NCI-H1694 treated with DMSO at 0.1 percent for 48 hours (cell line): Measurements from ENCODE around the gene IL37.
"Not testable (repeated sequence)": the region's sequence is repeated elsewhere in the genome, so short reads cannot be mapped to it uniquely, and the experiment has no call there.

Experiments
- DNase-seq: peaks from one replicate; lab custom pipeline; 2025; lab: John Stamatoyannopoulos, UW

IL37 gene

DNA sequence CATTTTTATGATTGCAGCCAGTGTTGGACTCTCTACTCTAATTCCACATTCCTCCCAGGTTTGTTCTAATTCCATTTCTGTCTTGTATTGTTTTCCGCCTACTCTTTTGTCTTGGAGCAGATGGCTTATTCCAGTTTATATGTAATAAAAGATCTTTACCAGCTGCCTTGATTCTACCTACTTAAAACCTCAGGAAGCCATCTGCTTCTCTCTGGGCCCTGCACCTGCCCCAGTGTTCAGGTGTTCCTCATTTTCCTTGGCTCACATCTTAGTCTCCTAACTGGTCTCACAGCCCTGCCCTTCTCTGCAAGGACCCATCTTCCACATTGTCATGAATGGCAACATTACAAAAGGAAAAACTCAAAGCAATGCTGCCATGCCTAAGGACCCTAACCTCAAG lies 21.0 kb upstream of the IL37 start:
- no peak for DNase-seq

DNA sequence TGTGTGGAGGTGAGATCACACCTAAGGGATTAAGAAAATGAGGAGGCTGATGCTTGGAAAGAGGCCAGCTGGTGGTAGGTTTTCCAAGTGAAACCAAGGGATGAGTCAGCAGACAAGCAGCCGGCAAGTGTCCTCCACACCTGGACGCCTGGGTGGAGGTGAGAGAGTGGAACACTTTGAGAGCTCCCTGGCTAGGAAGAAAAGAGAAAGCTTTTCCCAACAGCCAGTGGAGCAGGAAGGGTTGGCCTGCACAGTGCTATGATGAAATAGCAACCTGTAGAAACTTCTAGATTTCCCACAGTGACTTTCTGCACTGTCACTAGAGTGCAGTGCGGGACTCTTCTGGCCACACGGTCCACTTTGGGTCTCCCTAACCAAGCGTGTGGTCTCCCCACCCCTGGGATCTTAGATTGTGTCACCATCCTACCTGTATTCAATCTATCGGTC lies 19.6 kb upstream of the IL37 start:
- DNase-seq: no peak

DNA sequence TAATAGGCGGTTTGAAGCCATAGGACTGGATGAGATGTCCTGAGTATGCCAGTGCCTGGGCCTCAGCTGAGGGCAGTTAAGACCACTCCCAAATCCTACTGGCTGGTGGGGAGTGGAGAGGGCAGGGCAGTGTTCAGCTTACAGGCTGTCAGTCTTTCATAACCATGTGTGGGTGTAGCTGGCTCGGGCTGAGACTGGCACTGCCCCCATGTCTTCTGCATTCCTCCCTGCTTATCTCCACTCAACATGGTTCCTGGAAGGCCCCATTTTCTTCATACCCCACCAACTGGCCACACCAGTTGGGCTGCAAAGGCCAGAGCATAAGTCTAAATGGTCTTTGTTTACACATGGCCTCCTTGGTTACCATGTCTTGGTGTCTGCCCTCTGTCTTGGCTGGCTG lies 17.2 kb upstream of the IL37 start:
- no peak for DNase-seq

DNA sequence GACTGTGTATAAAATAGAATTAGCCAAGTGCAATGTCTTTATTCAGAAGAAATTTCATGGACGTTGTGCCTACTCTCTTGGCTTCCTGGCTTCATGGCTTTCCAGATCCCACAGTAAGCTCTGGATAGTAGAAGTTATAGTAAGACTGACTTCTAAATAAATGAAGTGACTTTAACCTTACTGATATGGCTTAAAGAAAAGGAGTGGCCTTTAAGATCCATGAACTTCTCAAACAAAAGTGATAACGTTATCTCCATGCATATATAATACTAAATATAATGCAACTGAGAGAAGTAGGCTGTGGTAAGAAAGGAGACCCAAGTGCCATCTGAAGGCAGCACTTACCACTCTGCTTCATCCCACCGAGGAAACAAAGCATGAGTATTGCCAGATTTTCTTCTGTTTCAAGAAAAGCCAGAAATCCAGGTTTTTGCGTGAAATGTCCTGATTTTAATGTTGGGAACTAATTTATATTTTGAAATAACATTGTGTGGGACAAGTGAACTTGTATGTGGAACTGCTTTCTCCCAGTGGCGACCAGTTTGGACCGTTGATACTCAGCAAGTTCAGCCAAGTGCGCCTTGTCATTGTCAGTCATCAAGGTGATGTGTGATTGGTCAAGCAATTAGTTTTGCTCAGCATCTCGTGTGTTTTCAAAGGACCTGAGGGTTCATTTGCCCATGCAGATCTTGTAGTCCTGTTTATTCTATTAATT lies 13.9 kb upstream of the IL37 start:
- DNase-seq: no peak

DNA sequence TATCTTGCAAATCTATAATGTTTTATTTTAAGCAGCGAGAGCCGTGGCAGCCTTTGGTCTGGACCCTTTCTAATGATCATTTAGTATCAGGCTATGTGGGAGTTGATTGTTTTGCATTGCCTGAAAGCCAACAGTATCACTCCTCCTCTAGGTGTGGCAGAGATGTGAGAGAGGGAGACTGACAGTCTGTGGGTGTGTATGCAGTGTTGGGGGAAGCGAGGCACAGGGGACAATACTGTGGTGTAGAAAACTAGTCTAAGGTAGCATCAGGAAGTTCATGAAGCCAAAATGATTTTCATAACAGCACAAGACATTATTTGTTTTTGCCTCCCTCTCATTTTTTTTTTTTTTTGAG lies 13.4 kb upstream of the IL37 start:
- DNase-seq: no peak

DNA sequence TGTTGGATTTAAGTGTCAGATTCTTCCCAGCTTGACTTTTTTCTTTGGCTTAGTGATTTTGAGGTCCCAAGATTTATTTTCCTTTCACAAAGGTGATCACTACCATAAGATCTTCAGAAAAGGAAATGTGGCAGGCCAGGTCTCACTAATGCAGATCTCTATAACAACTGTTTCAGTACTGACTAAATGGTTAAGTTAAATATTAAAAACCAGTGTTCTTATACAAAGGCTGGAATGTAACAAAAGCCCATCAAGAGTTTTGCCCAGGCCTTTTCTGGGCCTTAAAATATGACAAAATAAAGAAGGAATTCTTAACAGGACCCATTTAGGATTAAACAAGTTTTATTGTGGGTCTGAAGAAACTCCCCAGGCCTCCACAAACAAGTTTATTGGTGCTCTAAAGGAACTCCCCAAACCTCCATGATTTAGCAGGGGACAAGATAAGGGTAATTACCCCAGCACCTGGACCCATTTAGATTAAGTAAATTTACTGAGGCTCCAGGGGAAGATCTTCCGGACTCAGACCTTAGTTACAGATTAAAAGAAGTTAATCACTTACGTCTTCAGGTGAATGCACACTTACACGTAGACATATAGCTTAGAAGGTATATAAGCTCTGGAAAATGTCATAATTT lies 9.4 kb upstream of the IL37 start:
- not testable (repeated sequence) for DNase-seq

DNA sequence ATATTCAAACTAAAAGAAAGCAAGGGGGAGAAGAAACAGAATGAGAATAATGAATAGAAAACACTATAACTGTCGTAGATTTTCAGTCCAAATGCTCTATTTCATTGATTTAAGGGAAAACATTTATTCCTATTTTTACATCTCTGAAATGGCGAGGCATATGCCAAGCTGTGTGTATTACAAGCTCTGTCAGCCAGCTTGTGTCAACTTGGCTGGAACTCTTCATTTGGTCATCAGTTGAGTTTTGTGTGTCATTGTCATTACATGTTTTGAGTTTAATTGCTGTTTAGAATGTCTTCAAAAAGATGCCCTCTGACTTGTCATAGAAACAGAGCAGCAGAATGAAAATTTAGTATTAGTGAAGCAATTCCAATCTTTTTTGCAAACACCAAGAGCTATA lies 8.1 kb upstream of the IL37 start:
- no peak for DNase-seq

DNA sequence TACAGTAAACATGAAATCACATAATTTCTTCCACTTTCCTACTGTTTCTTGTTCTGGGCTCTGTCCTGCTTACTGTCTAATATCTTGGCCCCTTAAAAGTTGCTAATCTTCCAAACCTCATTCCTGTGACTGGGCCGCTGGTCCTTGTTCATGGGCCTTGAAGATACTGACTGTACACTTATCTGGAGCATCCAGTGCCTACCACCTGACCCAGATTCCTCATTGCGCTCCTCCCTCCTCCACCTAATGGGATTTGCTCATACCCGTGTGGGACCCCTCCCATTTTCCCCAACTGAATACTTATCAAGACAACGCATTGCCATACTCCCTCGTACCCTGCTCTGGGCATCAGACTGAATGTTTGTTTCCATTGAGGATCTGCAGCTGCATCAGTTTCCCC lies 6.1 kb upstream of the IL37 start:
- no peak for DNase-seq

DNA sequence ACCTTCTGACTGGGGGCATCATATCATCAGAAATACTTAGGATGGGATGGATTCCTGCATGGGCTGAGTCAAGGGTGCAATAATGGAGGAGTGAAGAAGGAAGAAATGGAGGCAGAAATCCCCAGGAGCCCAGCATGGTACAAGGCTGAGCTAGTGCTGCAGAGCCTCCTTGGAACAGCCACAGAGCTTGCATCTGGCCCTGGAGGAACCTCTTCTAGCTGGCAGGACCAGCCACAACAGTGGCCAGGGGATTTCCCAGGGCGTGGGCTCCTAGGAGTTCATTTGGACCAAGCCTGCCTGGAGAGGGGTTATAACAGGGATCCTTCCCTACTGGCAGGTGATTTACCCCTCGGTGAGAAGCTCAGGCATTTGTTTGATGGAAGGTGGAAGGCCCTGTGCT lies 4.7 kb upstream of the IL37 start:
- no peak for DNase-seq

DNA sequence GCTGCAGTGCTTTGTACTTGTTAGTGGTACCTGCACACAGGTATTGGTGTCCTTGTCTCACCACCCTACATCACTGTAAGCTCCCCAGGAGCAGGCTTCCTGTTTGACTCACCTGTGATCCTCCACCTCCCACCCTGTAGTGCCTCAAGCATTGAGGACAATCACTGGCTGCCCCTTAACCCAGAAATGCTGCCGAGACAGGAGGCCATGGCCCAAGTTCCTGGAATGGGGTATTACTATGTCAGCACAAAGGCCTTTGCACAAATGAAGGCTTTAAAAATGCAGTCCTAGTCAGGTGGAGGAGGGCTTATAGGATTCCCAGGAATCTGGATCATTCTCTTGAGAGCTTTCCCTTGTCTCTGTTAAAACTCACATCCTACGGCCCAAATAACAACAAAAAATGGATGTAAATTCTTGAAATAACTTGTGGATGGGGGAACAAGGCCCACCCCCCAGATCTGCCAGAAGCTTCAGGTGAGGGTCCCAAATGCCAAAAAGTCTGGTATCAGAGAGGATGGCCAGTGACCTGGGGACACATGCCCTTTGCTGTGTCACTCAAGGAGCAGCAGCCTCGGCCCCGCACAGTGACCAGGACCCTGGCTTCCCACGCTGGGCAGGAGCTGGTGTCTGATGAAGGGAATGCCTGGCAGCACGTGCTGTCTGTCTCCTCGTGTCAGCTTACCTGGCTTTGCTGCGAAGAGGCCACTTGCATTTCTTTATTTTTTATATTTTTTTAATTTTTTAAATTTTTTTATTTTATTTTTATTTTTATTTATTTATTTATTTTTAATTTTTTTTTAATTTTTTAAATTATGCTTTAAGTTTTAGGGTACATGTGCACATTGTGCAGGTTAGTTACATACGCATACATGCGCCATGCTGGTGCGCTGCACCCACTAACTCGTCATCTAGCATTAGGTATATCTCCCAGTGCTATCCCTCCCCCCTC lies 3.7 kb upstream of the IL37 start:
- DNase-seq: no peak

DNA sequence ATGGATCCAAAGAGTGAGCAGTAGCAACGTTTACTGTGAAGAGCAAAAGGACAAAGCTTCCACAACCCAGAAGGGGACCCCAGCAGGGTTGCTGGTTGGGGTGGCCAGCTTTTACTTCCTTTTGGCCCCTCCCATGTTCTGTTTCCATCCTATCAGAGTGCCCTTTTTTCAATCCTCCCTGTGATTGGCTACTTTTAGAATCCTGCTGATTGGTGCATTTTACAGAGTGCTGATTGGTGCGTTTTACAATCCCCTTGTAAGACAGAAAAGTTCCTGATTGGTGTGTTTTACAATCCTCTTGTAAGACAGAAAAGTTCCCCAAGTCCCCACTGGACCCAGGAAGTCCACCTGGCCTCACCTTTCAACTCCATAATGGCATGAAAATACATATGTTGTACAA lies 2.4 kb upstream of the IL37 start:
- DNase-seq: not testable (repeated sequence)

DNA sequence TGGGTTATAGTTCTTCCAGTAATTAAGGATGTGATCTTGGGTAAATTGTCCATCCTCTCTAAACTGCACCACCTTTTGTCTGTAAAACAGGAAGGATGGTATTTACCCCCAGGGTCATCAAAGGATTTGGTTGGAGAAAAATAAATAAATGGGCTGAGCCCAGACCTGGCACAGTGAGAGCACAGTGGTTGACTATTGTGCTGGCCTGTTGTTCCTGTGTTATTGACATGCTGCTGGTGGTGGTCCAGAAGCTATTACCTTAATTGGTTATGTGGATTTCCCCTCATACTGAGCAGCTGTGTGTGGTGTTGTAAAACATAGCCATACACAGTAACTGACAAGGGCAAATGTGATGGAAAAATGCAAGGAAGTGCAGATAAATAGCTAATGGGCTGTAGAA lies 746 bp upstream of the IL37 start:
- DNase-seq: no peak

DNA sequence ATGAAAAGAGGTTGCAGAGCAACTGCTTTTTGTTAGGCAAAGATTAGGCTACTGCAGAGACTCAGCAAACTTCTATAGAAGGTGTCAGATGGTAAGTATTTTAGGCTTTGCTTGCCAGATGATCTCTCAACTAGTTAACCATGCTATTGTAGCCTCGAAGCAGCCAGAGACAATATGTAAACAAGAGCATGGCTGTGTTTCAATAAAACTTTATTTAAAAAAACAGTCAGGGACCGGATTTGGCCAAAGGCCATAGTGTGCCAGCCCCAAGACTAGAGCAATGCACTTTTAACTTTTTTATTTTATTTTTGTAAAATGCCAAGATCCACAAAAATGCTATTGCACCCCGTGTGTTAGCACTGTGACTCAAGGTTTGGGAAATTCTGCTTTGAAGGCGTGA lies 1.4 kb downstream of the IL37 start:
- no peak for DNase-seq

DNA sequence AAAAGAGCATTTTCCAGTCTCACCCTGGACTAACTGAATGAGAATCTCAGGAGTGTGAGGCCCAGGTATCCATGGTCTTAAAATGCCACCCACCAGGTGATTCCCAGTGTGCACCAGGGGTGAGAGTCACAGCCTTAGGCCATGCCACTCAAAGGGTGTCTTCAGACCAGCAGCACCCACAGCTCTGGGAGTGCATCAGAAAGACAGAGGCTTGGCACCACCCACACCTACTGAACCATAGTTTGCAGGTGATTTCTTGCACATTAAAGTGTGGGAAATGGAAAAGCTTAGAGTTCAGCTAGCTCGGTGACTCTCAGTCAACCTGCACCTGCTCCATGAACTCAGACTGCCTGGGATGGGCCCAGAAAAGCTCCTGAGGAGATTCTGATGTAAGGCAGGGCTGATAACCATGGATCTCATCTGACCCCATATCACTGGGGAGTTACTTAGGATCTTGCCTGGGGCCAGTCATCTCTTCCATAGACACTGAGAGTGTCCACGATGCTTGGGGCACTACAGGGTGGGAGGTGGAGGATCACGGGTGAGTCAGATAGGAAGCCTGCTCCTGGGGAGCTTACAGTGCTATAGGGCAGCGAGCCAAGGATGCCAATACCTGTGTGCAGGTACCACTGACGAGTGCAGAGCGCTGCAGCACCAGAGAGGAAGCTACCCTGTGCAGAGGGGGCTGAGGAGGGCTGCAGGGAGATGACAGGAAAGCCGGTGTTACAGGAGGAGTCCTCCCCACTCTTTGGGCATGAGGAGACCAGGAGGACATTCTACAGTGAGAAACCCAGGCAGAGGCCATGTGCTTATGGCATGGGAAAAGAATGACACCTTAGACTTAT lies 4.6 kb downstream of the IL37 start:
- no peak for DNase-seq

DNA sequence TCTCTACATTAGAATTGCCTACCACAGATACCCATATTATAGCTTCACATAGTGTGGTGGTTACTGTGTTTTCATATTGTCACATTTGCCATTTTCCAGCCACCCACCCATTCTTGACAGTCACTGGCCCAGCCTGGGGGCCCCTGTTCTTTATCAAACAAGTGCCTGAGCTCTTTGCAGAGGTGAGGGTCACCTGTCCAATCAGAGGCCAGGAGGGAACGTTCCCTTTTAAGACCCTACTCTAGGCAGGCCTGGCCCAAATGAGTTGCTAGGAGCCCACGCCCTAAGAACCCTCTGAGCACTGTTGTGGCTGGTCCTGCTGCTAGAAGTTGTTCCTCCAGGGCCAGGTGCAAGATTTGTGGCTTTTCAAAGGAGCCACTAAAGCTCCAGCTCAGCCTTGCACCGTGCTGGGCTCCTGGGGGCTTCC lies 5.2 kb downstream of the IL37 start:
- DNase-seq: no peak

DNA sequence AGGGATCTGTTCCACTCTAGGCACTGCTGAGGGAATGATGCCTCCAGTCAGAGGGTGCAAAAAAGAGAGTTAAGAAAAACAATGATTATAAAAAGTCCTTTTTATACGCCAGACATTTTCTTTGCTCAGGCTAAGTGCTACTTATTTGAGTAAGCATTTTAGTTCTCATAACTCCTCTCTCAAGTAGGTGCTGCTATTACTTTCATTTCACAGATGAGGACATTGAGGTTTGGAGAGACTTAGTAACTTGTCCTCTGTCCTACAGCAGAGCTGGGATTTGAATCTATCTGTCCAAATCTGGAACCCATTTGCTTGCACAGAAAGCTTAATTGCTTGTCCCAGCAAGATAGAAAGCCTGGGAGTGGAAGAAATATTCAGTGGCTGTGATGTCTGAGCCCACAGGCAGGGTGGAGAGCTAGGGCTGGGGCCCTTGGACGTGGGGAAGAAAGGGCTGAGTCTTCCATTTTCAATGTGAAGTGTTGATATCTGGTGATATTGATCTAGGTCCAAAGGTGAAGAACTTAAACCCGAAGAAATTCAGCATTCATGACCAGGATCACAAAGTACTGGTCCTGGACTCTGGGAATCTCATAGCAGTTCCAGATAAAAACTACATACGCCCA lies 5.8 kb downstream of the IL37 start:
- DNase-seq: no peak

DNA sequence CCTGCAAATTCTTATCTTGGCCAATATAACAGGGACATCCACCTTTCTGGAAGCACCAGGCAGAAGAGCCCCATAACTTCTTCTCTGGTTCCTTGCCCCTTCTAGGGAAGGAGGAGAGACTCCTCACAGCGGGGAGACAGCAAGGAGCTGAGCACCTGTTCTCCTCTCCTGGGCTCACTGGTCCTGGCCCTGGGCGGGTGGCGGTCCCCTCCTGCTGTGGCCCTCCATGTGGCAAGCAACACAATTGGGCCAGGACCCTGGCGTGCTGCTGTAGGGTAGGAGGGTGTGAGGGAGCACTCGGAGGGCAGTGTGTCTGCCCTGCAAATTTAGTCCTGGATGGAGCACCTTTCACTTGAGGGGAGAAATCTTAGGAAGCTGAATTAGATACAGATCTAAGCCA lies 6.9 kb downstream of the IL37 start:
- no peak for DNase-seq

DNA sequence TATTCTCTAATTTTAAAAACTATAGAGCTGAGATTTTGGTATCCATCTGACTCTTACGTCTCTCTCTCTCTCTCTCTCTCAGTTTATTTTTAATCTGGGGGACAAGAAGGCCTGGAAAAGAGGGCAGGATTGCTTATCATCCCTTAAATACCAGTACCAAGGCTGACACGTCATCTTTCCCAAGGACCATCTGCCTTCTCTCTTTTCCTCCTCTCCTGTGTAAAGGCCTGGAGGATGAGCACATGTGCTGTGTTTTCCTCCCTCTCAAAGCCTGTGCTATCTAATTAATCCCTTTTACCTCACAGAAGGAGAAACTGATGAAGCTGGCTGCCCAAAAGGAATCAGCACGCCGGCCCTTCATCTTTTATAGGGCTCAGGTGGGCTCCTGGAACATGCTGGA lies 7.3 kb downstream of the IL37 start:
- no peak for DNase-seq

DNA sequence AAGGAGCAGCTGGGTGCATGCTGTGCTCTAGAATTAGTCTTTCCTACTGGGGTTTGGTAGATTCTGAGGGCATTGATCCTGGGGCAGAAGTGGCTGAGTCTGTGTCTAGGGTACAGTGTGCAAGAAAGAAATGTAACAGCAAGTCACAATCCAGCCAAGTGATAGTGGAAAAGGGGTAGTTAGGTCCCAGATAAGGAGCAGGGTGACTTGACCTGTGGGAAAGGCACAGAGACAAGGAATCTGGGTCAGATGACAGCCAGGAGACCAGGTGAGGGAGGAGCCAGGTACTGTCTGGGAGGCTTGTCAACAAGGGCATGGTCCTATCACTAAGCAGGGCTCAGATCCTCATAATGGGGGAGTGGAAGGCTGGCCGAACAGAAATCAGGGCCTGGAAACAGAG lies 8.1 kb downstream of the IL37 start:
- no peak for DNase-seq

DNA sequence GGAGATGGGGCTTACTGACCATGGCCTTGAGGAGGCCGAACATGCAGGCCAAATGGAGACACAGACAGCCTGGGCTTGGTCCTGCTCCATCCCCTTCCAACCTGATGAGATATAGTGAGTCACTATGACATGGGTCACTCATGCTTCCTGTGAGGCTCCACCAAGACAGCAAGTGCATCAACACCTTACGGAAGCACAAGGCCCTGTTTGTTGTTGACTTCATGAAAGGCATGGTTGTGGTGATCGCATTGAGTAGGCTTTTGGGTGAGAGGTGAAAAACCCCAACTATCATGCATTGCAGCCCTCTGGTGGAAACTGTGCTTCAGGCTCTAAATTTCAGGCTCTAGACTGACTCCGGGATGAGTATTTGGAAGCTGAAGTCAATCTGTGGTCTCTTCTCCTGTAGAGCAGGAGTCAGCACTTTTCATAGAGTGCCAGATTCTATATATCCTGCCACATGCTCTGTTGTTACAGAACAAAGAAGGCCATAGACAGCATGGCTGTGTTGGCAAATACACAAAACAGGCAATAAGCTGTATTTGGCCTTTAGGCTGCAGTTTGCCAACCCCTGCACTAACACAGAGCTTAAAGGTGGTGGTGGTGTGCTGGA lies 10.1 kb downstream of the IL37 start:
- no peak for DNase-seq

DNA sequence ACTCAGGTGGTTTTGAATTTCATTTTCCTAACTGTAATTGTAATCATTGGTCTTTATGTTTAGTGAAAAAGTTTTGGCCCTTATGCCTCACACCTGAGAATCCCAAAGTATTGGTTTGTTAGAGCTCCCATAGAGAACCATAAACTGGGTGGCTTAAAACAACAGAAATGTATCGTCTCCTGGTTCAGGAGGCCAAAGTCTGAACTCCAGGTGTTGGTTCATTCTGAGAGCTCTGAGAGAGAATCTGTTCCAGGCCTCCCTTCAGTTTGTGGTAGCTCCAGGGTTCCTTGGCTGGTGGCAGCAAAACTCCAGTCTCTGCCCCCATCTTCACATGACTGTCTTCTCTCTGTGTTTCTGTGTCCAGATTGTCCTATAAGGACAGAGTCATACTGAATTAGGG lies 11.0 kb downstream of the IL37 start:
- no peak for DNase-seq
